KMS-11 (cell line): ENCODE measurements around the gene CHST11.

Experiments used
- H2AFZ ChIP-seq: fragments of 200-600 bp; sonication (generic); 2 replicates; pipeline ENCODE4 v1.6.1; 2016; ENCODE audit warnings: antibody characterized with exemption, mixed run types, low read depth
- H3K27ac ChIP-seq: fragments of 200-600 bp; sonication (generic); 2 replicates; pipeline ENCODE4 v1.6.1; 2016; ENCODE audit warnings: mild to moderate bottlenecking, mixed run types
- H3K27me3 ChIP-seq: fragments of 200-600 bp; sonication (generic); 2 replicates; pipeline ENCODE4 v1.6.1; 2017; ENCODE audit warnings: mild to moderate bottlenecking, low read depth, mixed run types, moderate library complexity; ENCODE audit not compliant: insufficient read depth
- H3K36me3 ChIP-seq: fragments of 200-600 bp; sonication (generic); 2 replicates; pipeline ENCODE4 v1.6.1; 2017; ENCODE audit warnings: mild to moderate bottlenecking, mixed run types; ENCODE audit not compliant: insufficient read depth
- H3K4me1 ChIP-seq: fragments of 200-600 bp; sonication (generic); 2 replicates; pipeline ENCODE4 v1.6.1; 2016; ENCODE audit warnings: mild to moderate bottlenecking, low read depth, mixed run types; ENCODE audit not compliant: poor library complexity, severe bottlenecking
- H3K4me2 ChIP-seq: fragments of 200-600 bp; sonication (generic); 2 replicates; pipeline ENCODE4 v1.7.0; 2016; ENCODE audit warnings: mild to moderate bottlenecking, mixed run types
- H3K4me3 ChIP-seq: fragments of 200-600 bp; sonication (generic); IDR thresholded peaks from 2 replicates; pipeline ENCODE4 v1.6.1; 2017; ENCODE audit warnings: low read depth, low read length, mixed read lengths; ENCODE audit not compliant: insufficient read depth
- H3K79me2 ChIP-seq: fragments of 200-600 bp; sonication (generic); 2 replicates; pipeline ENCODE4 v1.6.1; 2016; ENCODE audit warnings: low read depth, mixed run types; ENCODE audit not compliant: insufficient read depth
- H3K9ac ChIP-seq: fragments of 200-600 bp; sonication (generic); 2 replicates; pipeline ENCODE4 v1.6.1; 2016; ENCODE audit warnings: mild to moderate bottlenecking, mixed run types
- H4K20me1 ChIP-seq: fragments of 200-600 bp; sonication (generic); 2 replicates; pipeline ENCODE4 v1.6.1; 2016; ENCODE audit warnings: mild to moderate bottlenecking, mixed run types; ENCODE audit not compliant: insufficient read depth
- TF ChIP-seq, protein P1 (sequence below): fragments of 200-600 bp; sonication (generic); conservative IDR thresholded peaks from 2 replicates; pipeline ENCODE4 v1.6.1; 2017; ENCODE audit warnings: low read depth, mild to moderate bottlenecking, antibody characterized with exemption, low read length, moderate library complexity, mixed read lengths

Gene CHST11

DNA sequence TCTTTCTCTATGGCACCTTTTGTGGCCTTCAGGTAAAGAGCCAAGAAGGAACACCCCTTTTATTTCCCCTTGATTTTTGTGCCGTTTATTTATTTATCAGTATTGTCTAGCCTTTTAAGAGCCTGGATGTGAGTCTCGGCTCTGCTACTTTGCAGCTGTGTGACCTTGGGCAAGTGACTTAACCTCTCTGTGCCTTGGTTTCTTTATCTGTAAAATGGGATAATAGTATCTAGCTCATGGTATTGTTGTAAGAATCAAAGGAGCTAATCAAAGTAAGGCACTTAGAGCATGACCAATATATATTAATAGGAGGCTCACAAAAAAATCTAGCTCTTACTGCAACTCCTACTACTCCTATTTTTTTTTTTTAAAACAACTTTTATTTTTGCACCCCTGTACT, 179.7 kb downstream of the CHST11 start:
- Histone ChIP-seq H3K9ac (no peak overlapping the region), H2AFZ (no peak overlapping the region), H3K4me2 (no peak overlapping the region), H3K79me2 (no peaks in the 10 kb centered on the region), H3K36me3 (no peaks in the 10 kb centered on the region), H3K4me1 (no peaks in the 10 kb centered on the region), H3K27ac (no peak overlapping the region), H3K27me3 (no peaks in the 10 kb centered on the region), H3K4me3 (no peak overlapping the region), H4K20me1 (no peaks in the 10 kb centered on the region)
- TF ChIP-seq, protein P1, sequence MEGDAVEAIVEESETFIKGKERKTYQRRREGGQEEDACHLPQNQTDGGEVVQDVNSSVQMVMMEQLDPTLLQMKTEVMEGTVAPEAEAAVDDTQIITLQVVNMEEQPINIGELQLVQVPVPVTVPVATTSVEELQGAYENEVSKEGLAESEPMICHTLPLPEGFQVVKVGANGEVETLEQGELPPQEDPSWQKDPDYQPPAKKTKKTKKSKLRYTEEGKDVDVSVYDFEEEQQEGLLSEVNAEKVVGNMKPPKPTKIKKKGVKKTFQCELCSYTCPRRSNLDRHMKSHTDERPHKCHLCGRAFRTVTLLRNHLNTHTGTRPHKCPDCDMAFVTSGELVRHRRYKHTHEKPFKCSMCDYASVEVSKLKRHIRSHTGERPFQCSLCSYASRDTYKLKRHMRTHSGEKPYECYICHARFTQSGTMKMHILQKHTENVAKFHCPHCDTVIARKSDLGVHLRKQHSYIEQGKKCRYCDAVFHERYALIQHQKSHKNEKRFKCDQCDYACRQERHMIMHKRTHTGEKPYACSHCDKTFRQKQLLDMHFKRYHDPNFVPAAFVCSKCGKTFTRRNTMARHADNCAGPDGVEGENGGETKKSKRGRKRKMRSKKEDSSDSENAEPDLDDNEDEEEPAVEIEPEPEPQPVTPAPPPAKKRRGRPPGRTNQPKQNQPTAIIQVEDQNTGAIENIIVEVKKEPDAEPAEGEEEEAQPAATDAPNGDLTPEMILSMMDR: no peak

DNA sequence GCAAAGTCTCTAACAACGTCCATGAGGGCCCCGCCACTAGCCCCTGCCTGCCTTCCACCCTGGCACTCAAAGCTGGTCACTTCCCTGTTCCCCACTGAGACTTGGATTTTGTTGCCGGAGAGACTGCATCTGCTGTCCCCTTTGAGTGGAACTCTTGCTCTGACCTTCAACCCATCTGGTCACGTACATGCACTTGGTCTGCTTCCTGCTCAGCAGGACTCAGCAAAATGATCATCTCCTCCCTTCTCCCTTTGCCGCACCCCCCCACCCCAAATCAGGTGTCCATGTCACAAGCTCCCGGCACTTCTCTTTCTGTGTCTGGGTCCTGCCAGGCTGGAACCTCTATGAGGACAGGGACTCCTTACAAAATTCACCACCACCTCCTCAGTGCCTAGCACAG, 180.9 kb downstream of the CHST11 start:
- Histone ChIP-seq H3K36me3 (no peaks in the 10 kb centered on the region), H3K4me1 (no peaks in the 10 kb centered on the region), H3K27me3 (no peaks in the 10 kb centered on the region), H3K4me3 (no peak overlapping the region), H3K79me2 (no peaks in the 10 kb centered on the region), H4K20me1 (no peaks in the 10 kb centered on the region), H3K4me2 (no peak overlapping the region), H3K9ac (no peak overlapping the region), H3K27ac (no peak overlapping the region), H2AFZ (no peak overlapping the region)
- TF ChIP-seq, protein P1: no peak

DNA sequence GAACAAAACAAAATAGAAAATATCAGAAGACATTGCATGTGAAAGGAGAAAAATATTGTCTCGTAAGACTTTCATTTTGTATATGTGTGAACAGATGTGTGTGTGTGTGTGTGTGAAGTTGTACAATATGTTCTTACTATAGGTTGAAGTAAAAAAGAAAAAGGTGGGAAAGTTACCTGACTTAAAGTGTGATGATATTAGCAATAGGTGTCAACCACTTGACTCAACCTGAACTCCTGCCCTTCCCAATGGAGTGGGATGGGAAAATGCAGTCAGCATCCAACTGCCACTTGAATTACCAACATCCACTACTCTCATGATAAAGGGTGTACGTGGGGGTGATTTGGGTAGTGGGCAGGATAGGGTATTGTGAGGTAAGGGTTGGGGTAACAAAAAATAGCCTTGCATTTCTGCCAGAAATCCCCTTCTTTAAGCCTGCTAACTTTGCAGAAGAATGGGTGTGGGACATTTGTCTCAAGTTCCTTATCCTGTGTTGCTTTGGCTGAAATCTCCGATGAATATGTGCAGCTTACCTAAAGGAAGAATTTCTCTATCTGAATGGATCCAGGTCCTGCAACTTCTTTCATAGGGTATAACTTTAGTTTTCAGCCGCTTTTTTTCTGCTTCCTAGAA, 181.6 kb downstream of the CHST11 start:
- no peaks in the 10 kb centered on the region for H3K36me3 ChIP-seq
- TF ChIP-seq, protein P1: no peak

DNA sequence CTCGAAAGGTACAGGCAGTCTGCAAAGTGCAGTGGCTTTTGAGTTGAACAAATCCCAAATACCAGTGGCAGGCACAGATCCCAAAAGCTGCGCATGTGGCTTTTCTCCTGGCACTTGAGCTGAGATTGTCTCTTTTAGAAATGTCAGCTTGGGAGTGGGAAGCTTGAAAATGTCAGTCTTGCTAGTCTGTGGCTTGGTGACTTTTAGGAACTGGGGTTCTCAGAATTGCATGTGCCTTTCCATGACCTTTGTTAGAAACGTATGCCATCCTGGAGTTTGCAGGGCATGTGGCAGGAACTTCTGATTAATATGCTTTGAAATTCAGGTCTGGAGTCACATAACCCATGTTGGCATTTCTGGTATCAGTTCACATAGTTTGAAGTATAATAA, 182.1 kb downstream of the CHST11 start:
- Histone ChIP-seq H3K4me3 (no peak overlapping the region), H3K27ac (no peak overlapping the region), H3K4me2 (no peak overlapping the region), H3K79me2 (no peaks in the 10 kb centered on the region), H4K20me1 (no peaks in the 10 kb centered on the region), H3K27me3 (no peaks in the 10 kb centered on the region), H3K36me3 (no peaks in the 10 kb centered on the region), H3K9ac (no peak overlapping the region), H3K4me1 (peaks cover 12% of the 10 kb centered on the region), H2AFZ (no peak overlapping the region)
- TF ChIP-seq, protein P1: no peak

More for the DNA sequence above, 181.6 kb downstream of the CHST11 start:
- Histone ChIP-seq H3K9ac (no peak overlapping the region), H3K27ac (no peak overlapping the region), H3K27me3 (no peaks in the 10 kb centered on the region), H3K4me3 (no peak overlapping the region), H4K20me1 (no peaks in the 10 kb centered on the region), H2AFZ (no peak overlapping the region), H3K79me2 (no peaks in the 10 kb centered on the region), H3K4me1 (peaks cover 7% of the 10 kb centered on the region), H3K4me2 (no peak overlapping the region)
